ENCODE results near the gene ONECUT3. TPM values are rescaled to one million over a fixed set of nuclear protein-coding genes. Genes with fewer than 3 reads are reported as not detected.

The ONECUT3 gene
- total and polyA plus RNA-seq, 9 of the 15 experiments (the other 6 are each of a cell fraction or from before 2014, with no cell fraction given) = not detected

GRCh38 chr19:1825909-1826556 is 72.7 kb downstream of the ONECUT3 start (continued):
- TF ChIP-seq ZNF695 (CRISPR knock-in tag; IDR thresholded peaks at IDR 0.05) (no peak), MTA2 (IDR thresholded peaks at IDR 0.05; ENCODE audit: low read depth) (peak; percentile 59; the same call in 1 of the 2 replicates), ZNF124 (CRISPR knock-in tag; IDR thresholded peaks at IDR 0.05) (no peak), TSC22D4 (tag; IDR thresholded peaks at IDR 0.05) (no peak), CREB3L1 (IDR thresholded peaks at IDR 0.05; ENCODE audit: borderline replicate concordance, low read depth) (no peak), RFX1 (IDR thresholded peaks at IDR 0.05) (no peak), ZSCAN32 (CRISPR knock-in tag; IDR thresholded peaks at IDR 0.05) (no peak), ZNF41 (CRISPR knock-in tag; conservative IDR thresholded peaks at IDR 0.05) (no peak), PHB (CRISPR knock-in tag; IDR thresholded peaks at IDR 0.05) (no peak), MTA1 (IDR thresholded peaks at IDR 0.05; ENCODE audit: borderline replicate concordance) (peak; percentile 64), THRA (IDR thresholded peaks at IDR 0.05) (no peak), DLX4 (CRISPR knock-in tag; IDR thresholded peaks at IDR 0.05) (no peak), ZEB2 (IDR thresholded peaks at IDR 0.05) (no peak), ZKSCAN3 (CRISPR knock-in tag; IDR thresholded peaks at IDR 0.05) (no peak), ETV6 (IDR thresholded peaks at IDR 0.05; ENCODE audit: borderline replicate concordance in 1 of 2, low read depth in 2 of 2, low read length in 1 of 2) (no peak), ETV6 (CRISPR knock-in tag; IDR thresholded peaks at IDR 0.05; ENCODE audit: borderline replicate concordance) (no peak), NCOA4 (IDR thresholded peaks at IDR 0.05; ENCODE audit: partially characterized antibody) (no peak), ETV1 (tag; conservative IDR thresholded peaks at IDR 0.05; ENCODE audit: low read depth) (no peak; the same call in 1 of the 2 replicates), CHAMP1 (IDR thresholded peaks at IDR 0.05) (no peak), MAZ (CRISPR knock-in tag; conservative IDR thresholded peaks at IDR 0.05 in 1 of 2, IDR thresholded peaks at IDR 0.05 in 1 of 2) (peak; percentile 43 to 73; a peak in 2 of 4 replicates), CBX2 (IDR thresholded peaks at IDR 0.05; ENCODE audit: insufficient read depth, low read length, poor library complexity, severe bottlenecking) (no peak), RBM14 (IDR thresholded peaks at IDR 0.05; ENCODE audit: borderline replicate concordance, insufficient read depth, low read depth, low read length) (no peak), DMBX1 (CRISPR knock-in tag; IDR thresholded peaks at IDR 0.05; ENCODE audit: borderline replicate concordance) (no peak), SAFB (IDR thresholded peaks at IDR 0.05; ENCODE audit: borderline replicate concordance, low read depth, low read length) (no peak), TCF7L2 (IDR thresholded peaks at IDR 0.05; ENCODE audit: low read depth, low read length) (no peak)
